Activated T-helper 17 cell treated with anti-CD3 and anti-CD28 coated beads, Interleukin-2, amount 50 U/mL, for 72 hours (primary cell): ENCODE measurements around the gene PLB1. TPM values are rescaled to one million over a fixed set of nuclear protein-coding genes. Genes with fewer than 3 reads are reported as not detected.
A peak's percentile ranks its signal among the peaks of the same experiment; 100 is the strongest.

Experiments
- ATAC-seq: fragments of 150-1000 bp; cut with Tn5 transposase; replicated peaks from 2 replicates; pipeline ENCODE4 v1.10.0; 2021; ENCODE audit warnings: mild to moderate bottlenecking, moderate library complexity
- H3K27ac Mint-ChIP-seq: one replicate; pipeline ENCODE4 v1.8.0; 2022; ENCODE audit warnings: mixed read lengths
- H3K27me3 Mint-ChIP-seq: one replicate; pipeline ENCODE4 v1.8.0; 2022; ENCODE audit warnings: mixed read lengths
- H3K36me3 Mint-ChIP-seq: one replicate; pipeline ENCODE4 v1.8.0; 2022; ENCODE audit warnings: low read depth, mild to moderate bottlenecking, mixed read lengths
- H3K4me1 Mint-ChIP-seq: one replicate; pipeline ENCODE4 v1.8.0; 2022; ENCODE audit warnings: mixed read lengths
- H3K4me3 Mint-ChIP-seq: one replicate; pipeline ENCODE4 v1.8.0; 2022; ENCODE audit warnings: mild to moderate bottlenecking, mixed read lengths
- H3K9me3 Mint-ChIP-seq: one replicate; pipeline ENCODE4 v1.8.0; 2022; ENCODE audit warnings: mixed read lengths
- total RNA-seq, 2 donors: library from RNA; stranded (reverse); gene quantifications; one replicate each; pipeline ENCODE4 v1.2.3, GENCODE V29; 2022

Gene PLB1
- total RNA-seq, 2 donors from 2014 or later = 0.61 to 0.90 TPM

GRCh38 chr2:28678944-28679343 lies 183.1 kb downstream of the PLB1 start:
- peak overlapping the region; percentile 58 for H3K27ac Mint-ChIP-seq
- H3K9me3 Mint-ChIP-seq = no peaks in the 10 kb centered on the region
- no peak overlapping the region for H3K4me3 Mint-ChIP-seq
- H3K36me3 Mint-ChIP-seq = no peaks in the 10 kb centered on the region
- H3K27me3 Mint-ChIP-seq = no peaks in the 10 kb centered on the region
- ATAC-seq = peak; percentile 50
- peaks cover 12% of the 10 kb centered on the region for H3K4me1 Mint-ChIP-seq

DNA sequence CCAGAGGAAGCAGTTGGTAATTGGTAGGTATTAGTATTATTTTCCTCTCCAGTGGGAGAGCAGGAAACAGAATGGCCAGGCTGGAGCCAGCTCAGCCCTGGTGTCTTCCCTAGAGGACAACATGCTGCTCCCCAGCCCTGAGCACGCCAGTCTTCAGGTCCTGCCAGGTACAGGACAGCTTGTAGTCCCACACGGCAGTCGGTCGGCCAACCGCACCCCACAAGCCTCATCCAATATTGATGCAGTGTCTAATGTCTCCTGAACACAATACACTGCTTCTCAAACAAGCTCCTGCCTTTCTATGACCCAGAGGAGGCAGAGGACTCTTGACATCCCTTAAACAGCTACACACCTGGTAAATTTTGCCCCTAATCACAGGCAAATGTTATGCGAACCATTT lies 184.8 kb downstream of the PLB1 start:
- no peaks in the 10 kb centered on the region for H3K27me3 Mint-ChIP-seq
- H3K4me1 Mint-ChIP-seq = peaks cover 19% of the 10 kb centered on the region
- H3K4me3 Mint-ChIP-seq = peak overlapping the region; percentile 47
- H3K27ac Mint-ChIP-seq = peak overlapping the region; percentile 82
- no peaks in the 10 kb centered on the region for H3K9me3 Mint-ChIP-seq
- H3K36me3 Mint-ChIP-seq = no peaks in the 10 kb centered on the region
- ATAC-seq = no peak

GRCh38 chr2:28681158-28681571 lies 185.3 kb downstream of the PLB1 start:
- no peaks in the 10 kb centered on the region for H3K36me3 Mint-ChIP-seq
- peaks cover 19% of the 10 kb centered on the region for H3K4me1 Mint-ChIP-seq
- no peaks in the 10 kb centered on the region for H3K27me3 Mint-ChIP-seq
- H3K9me3 Mint-ChIP-seq = no peaks in the 10 kb centered on the region
- peak overlapping the region; percentile 82 for H3K27ac Mint-ChIP-seq
- peak; percentile 97 for ATAC-seq
- H3K4me3 Mint-ChIP-seq = peak overlapping the region; percentile 47

DNA sequence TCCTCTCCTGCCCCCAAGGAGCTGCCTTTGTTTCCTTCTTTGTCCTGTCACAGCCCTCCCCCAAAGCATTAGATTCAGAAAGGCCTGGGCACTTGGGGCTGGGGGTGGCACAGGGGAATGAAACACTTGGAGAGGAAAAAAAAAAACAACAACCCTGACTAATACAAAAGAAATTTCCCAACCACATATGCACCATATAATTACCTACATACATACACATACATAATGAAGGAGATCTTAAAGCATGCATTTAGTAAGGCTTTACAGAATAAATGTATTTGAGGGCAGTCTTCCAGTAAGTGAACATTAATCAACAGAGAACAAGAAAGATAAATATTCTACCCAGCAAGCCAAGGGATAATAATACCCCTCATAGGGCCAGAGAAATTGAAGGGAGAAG lies 185.7 kb downstream of the PLB1 start:
- Mint-ChIP-seq H3K4me3 (peak overlapping the region; percentile 47), H3K27me3 (no peaks in the 10 kb centered on the region), H3K36me3 (no peaks in the 10 kb centered on the region), H3K27ac (peak overlapping the region; percentile 82), H3K9me3 (peaks cover under 1% of the 10 kb centered on the region), H3K4me1 (peaks cover 19% of the 10 kb centered on the region)
- peak; percentile 68 for ATAC-seq

DNA sequence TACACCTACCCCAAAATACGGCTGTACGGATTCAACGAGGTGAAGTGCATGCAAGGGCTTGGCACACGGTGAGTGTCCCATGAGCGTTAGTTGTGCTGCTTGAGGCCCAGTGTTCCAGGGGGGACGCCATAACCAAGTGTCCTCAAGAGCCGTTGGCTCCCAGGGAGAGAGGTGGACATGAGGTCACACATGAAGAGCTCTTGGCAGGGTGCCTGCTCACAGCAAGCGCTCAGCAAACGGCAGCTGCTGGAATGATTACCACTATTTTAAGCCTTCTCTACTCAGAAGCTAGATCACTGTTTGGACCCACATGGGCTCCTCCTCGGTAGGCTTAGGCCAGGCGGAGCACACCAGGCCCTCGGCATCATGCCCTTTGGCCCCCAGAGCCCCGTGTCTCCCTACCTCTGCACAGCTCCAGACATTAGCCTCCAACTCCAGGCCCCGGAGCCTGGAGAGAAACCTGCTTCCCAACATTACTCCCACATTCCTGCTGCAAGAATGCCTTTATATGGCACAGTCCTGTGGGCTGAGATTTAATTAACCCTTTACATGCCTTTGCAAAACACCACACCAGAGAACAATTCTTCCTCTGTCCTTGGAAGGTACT lies 187.3 kb downstream of the PLB1 start:
- ATAC-seq = no peak
- H3K27ac Mint-ChIP-seq = no peak overlapping the region
- H3K9me3 Mint-ChIP-seq = peaks cover 3% of the 10 kb centered on the region

DNA sequence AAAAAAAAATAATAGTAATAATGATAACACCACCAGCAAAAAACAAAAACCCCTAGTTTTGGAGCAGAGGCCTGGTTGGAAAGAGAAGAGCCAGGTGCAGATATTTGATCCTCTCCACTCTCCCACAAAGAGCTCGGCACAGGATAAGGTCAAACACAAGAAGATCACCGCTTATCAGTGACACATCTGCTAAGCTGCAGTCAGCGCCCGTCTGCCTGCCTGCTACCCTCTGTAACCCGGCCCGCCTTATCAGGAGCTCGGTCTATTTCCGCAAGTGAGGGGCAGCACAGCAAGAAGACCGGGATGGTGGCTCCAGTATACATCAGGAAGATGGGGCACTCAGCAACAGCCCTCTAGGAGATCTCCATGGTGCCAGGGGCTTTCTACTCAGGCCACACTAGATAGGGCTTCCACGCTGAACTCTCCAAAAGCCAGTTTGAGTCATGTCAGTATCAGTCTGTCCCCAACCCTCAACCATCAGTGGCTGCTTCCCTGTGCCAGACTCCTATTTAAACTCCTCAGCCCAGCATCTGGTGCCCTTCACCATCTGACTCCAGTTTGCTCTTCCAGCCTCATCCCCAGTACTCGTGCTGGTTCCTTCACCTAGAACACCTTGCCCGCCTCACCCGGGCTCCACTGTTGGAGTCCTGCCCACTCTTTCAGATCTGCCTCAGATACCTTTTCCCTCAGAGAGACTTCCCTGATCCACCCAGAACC lies 188.4 kb downstream of the PLB1 start:
- Mint-ChIP-seq H3K9me3 (peaks cover 3% of the 10 kb centered on the region), H3K36me3 (no peaks in the 10 kb centered on the region), H3K27ac (peak overlapping the region; percentile 8), H3K4me1 (peaks cover 27% of the 10 kb centered on the region), H3K27me3 (no peaks in the 10 kb centered on the region), H3K4me3 (no peak overlapping the region)
- no peak for ATAC-seq

More for the DNA sequence above, 187.3 kb downstream of the PLB1 start:
- no peak overlapping the region for H3K4me3 Mint-ChIP-seq
- H3K36me3 Mint-ChIP-seq = no peaks in the 10 kb centered on the region
- H3K4me1 Mint-ChIP-seq = peaks cover 27% of the 10 kb centered on the region
- no peaks in the 10 kb centered on the region for H3K27me3 Mint-ChIP-seq

GRCh38 chr2:28687171-28687570 lies 191.3 kb downstream of the PLB1 start:
- Mint-ChIP-seq H3K27ac (peak overlapping the region; percentile 25), H3K36me3 (no peaks in the 10 kb centered on the region), H3K9me3 (peaks cover 3% of the 10 kb centered on the region), H3K4me3 (no peak overlapping the region), H3K27me3 (no peaks in the 10 kb centered on the region), H3K4me1 (peaks cover 15% of the 10 kb centered on the region)
- peak; percentile 57 for ATAC-seq

DNA sequence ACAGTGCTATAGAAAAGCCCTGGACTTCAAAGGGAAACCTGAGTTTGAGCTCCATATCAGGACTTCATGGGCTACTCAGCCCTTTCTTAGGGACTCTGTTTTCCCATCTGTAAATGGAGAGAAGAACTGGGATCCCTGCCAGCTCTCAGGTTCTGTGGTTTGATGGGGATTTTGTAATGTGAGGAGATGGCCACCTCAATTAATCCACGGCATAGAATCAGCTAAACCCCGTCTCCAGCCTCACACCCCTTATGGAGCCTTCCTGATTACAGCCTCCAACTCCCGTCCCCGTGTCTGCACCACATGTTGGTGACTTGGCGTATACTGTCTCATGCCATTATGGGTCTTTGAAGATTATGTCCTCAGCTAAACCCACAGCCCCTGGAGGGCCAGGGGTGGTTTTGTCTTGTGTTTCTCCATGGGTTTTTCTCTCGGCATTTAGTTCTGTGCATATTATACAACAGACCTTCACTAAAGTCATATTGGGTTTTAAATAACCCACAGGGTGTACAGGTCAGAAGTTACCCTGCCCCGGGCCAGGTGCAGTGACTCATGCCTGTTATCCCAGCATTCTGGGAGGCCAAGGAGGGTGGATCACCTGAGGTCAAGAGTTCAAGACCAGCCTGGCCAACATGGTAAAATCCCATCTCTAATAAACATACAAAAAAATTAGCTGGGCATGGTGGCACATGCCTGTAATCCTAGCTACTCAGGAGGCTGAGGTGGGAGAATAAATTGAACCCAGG lies 192.0 kb downstream of the PLB1 start:
- peak overlapping the region; percentile 25 for H3K27ac Mint-ChIP-seq
- peaks cover 15% of the 10 kb centered on the region for H3K4me1 Mint-ChIP-seq
- H3K27me3 Mint-ChIP-seq = no peaks in the 10 kb centered on the region
- ATAC-seq = no peak
- peaks cover 3% of the 10 kb centered on the region for H3K9me3 Mint-ChIP-seq
- H3K36me3 Mint-ChIP-seq = no peaks in the 10 kb centered on the region
- no peak overlapping the region for H3K4me3 Mint-ChIP-seq

DNA sequence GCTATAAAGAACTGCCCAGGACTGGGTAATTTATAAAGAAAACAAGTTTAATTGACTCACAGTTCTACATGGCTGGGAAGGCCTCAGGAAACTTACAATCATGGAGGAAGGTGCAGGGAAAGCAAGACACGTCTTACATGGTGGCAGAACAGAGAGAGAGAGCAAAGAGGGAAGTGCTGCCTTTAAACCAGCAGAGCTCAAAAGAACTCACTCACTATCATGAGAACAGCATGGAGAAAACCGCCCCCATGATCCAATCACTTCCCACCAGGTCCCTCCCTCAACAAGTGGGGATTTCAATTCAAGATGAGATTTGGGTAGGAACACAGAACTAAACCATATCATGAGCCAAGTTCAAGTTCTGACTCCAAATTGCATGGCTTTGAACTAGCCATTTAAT lies 193.0 kb downstream of the PLB1 start:
- Mint-ChIP-seq H3K36me3 (no peaks in the 10 kb centered on the region), H3K27me3 (no peaks in the 10 kb centered on the region), H3K9me3 (peaks cover 3% of the 10 kb centered on the region), H3K4me1 (peaks cover 15% of the 10 kb centered on the region), H3K27ac (no peak overlapping the region), H3K4me3 (no peak overlapping the region)
- ATAC-seq = no peak

GRCh38 chr2:28689771-28690170 lies 193.9 kb downstream of the PLB1 start:
- no peaks in the 10 kb centered on the region for H3K27me3 Mint-ChIP-seq
- no peak overlapping the region for H3K27ac Mint-ChIP-seq

GRCh38 chr2:28692411-28692810 lies 196.6 kb downstream of the PLB1 start:
- Mint-ChIP-seq H3K4me1 (peaks cover under 1% of the 10 kb centered on the region), H3K27me3 (no peaks in the 10 kb centered on the region), H3K4me3 (no peak overlapping the region), H3K27ac (no peak overlapping the region), H3K9me3 (no peaks in the 10 kb centered on the region), H3K36me3 (no peaks in the 10 kb centered on the region)
- no peak for ATAC-seq

More at GRCh38 chr2:28689771-28690170, 193.9 kb downstream of the PLB1 start:
- Mint-ChIP-seq H3K4me1 (peaks cover 11% of the 10 kb centered on the region), H3K9me3 (peaks cover 3% of the 10 kb centered on the region), H3K36me3 (no peaks in the 10 kb centered on the region), H3K4me3 (no peak overlapping the region)
- ATAC-seq = no peak

DNA sequence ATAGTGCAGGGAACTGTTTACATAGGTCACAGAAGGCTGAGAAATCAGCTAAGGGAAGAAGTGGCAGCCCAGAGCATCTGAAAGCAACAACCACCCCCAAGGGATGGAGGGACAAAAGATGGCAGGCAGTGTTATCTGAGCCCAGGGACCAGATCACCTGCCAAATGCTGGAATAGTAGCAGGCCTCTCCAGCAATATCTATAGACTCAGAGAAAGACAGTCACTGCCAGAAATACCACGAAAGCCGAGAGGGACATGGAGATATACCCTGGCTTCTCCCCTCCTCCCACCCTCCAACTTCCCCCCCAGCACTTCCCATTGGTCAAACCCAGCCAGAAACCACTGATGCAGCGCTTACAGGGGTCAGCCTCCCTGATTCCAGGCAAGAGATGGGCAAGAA lies 197.4 kb downstream of the PLB1 start:
- Mint-ChIP-seq H3K36me3 (no peaks in the 10 kb centered on the region), H3K4me3 (no peak overlapping the region), H3K27ac (no peak overlapping the region), H3K27me3 (no peaks in the 10 kb centered on the region), H3K9me3 (no peaks in the 10 kb centered on the region), H3K4me1 (no peaks in the 10 kb centered on the region)
- ATAC-seq = no peak
